ENCODE measurements around the gene TGFBR2. TPM values are rescaled to one million over a fixed set of nuclear protein-coding genes. Genes with fewer than 3 reads are reported as not detected.

Gene TGFBR2
- polyA plus RNA-seq, 1 of the 3 experiments (the other 2 are of a cell fraction) = 48.3 TPM

GRCh38 chr3:30632521-30632920 lies 26.1 kb downstream of the TGFBR2 start:
- H3K4me2 ChIP-seq = no peak overlapping the region
- no peaks in the 10 kb centered on the region for H3K27me3 ChIP-seq (ENCODE audit: insufficient read depth)
- H2AFZ ChIP-seq (ENCODE audit: low read depth) = no peak overlapping the region
- DNase-seq = no peak
- H3K9ac ChIP-seq = no peak overlapping the region
- POLR2A ChIA-PET = no interaction called here
- H3K79me2 ChIP-seq (ENCODE audit: insufficient read depth) = peaks cover 100% of the 10 kb centered on the region
- H3K36me3 ChIP-seq (replicated peaks in 1 of 2; ENCODE audit: control insufficient read depth in 1 of 2, insufficient read depth in 2 of 2, low read length in 1 of 2) = peaks cover 3 to 45% of the 10 kb centered on the region in 2 experiments
- H3K9me2 ChIP-seq = no peaks in the 10 kb centered on the region
- peaks cover 0 to 35% of the 10 kb centered on the region in 2 experiments; a peak in 3 of 4 replicates for H3K4me1 ChIP-seq (ENCODE audit: control insufficient read depth in 1 of 2, insufficient read depth in 2 of 2, low read depth in 1 of 2, low read length in 1 of 2)
- TF ChIP-seq EP300 (IDR thresholded peaks at IDR 0.05; ENCODE audit: borderline replicate concordance in 1 of 2, low read depth in 1 of 2, low read length in 1 of 2) (no peak), TEAD4 (IDR thresholded peaks at IDR 0.05; ENCODE audit: borderline replicate concordance, insufficient read depth) (no peak), POLR2AphosphoS5 (IDR thresholded peaks at IDR 0.05; ENCODE audit: low read depth, low read length) (no peak)
- WGBS (ENCODE audit: low lambda C conversion rate) = 95% methylated on average over 1 of the region's 1 CpG
- H3K27ac ChIP-seq (ENCODE audit: low read depth in 2 of 2, low read length in 1 of 2) = no peak overlapping the region
- peaks cover 3% of the 10 kb centered on the region for H3F3A ChIP-seq (replicated peaks; ENCODE audit: insufficient read depth)
- CTCF ChIA-PET = no interaction called here
- no peak overlapping the region for H3K4me3 ChIP-seq (ENCODE audit: low read depth in 2 of 2, low read length in 1 of 2)
- H4K20me1 ChIP-seq (ENCODE audit: insufficient read depth) = no peaks in the 10 kb centered on the region; the same call in 1 of the 2 replicates
- H3K9me3 ChIP-seq = no peaks in the 10 kb centered on the region

GRCh38 chr3:30633718-30634117 lies 27.3 kb downstream of the TGFBR2 start:
- TF ChIP-seq CHD2 (IDR thresholded peaks at IDR 0.05; ENCODE audit: low read length, partially characterized antibody) (no peak), RCOR1 (IDR thresholded peaks at IDR 0.05; ENCODE audit: low read length) (no peak), MAX (IDR thresholded peaks at IDR 0.05; ENCODE audit: low read depth) (no peak), IRF3 (IDR thresholded peaks at IDR 0.05; ENCODE audit: low read depth, low read length) (no peak), MXI1 (IDR thresholded peaks at IDR 0.05; ENCODE audit: low read depth, low read length) (no peak), ZBTB33 (IDR thresholded peaks at IDR 0.05; ENCODE audit: borderline replicate concordance, low read depth) (no peak), RFX5 (IDR thresholded peaks at IDR 0.05; ENCODE audit: low read length) (no peak), MEF2A (IDR thresholded peaks at IDR 0.05; ENCODE audit: borderline replicate concordance, low read depth) (no peak), NFIC (IDR thresholded peaks at IDR 0.05; ENCODE audit: borderline replicate concordance) (no peak), SIN3A (IDR thresholded peaks at IDR 0.05; ENCODE audit: borderline replicate concordance, low read depth, low read length) (no peak), YY1 (IDR thresholded peaks at IDR 0.05; ENCODE audit: low read depth) (no peak), FOSL2 (IDR thresholded peaks at IDR 0.05; ENCODE audit: borderline replicate concordance, low read depth) (no peak), NRF1 (IDR thresholded peaks at IDR 0.05; ENCODE audit: low read depth, low read length) (no peak), USF2 (IDR thresholded peaks at IDR 0.05; ENCODE audit: borderline replicate concordance, low read depth, low read length) (no peak), JUND (IDR thresholded peaks at IDR 0.05) (no peak), USF1 (IDR thresholded peaks at IDR 0.05; ENCODE audit: borderline replicate concordance, low read depth) (no peak), ELF1 (IDR thresholded peaks at IDR 0.05) (no peak), EP300 (IDR thresholded peaks at IDR 0.05; ENCODE audit: borderline replicate concordance in 1 of 2, low read depth in 1 of 2, low read length in 1 of 2) (no peak), SMC3 (IDR thresholded peaks at IDR 0.05; ENCODE audit: low read depth, low read length) (no peak)
- Histone ChIP-seq H3F3A (replicated peaks; ENCODE audit: insufficient read depth) (peaks cover 3% of the 10 kb centered on the region), H3K4me3 (ENCODE audit: low read depth in 2 of 2, low read length in 1 of 2) (no peak overlapping the region), H3K9me2 (no peaks in the 10 kb centered on the region), H3K27ac (ENCODE audit: low read depth in 2 of 2, low read length in 1 of 2) (no peak overlapping the region), H3K27me3 (ENCODE audit: insufficient read depth) (no peaks in the 10 kb centered on the region), H3K36me3 (replicated peaks in 1 of 2; ENCODE audit: control insufficient read depth in 1 of 2, insufficient read depth in 2 of 2, low read length in 1 of 2) (peaks cover 3 to 47% of the 10 kb centered on the region in 2 experiments), H2AFZ (ENCODE audit: low read depth) (no peak overlapping the region), H3K4me2 (no peak overlapping the region), H3K79me2 (ENCODE audit: insufficient read depth) (peaks cover 100% of the 10 kb centered on the region), H3K9me3 (no peaks in the 10 kb centered on the region), H4K20me1 (ENCODE audit: insufficient read depth) (peaks cover 4% of the 10 kb centered on the region; the same call in 1 of the 2 replicates), H3K4me1 (ENCODE audit: control insufficient read depth in 1 of 2, insufficient read depth in 2 of 2, low read depth in 1 of 2, low read length in 1 of 2) (peaks cover 6 to 35% of the 10 kb centered on the region in 2 experiments; a peak in 3 of 4 replicates), H3K9ac (no peak overlapping the region)
- WGBS (ENCODE audit: low lambda C conversion rate) = 97% methylated on average over 3 of the region's 3 CpGs
- DNase-seq = no peak
- ChIA-PET POLR2A (no interaction called here), CTCF (interaction anchor here (0.7 kb wide), 1 partner anchor 369 kb away, joined by 3 read pairs; no protein-coding TSS in a partner anchor)
